Measurements from ENCODE around the gene SAMD4B.
"Not testable (repeated sequence)": the region's sequence is repeated elsewhere in the genome, so short reads cannot be mapped to it uniquely, and the experiment has no call there.

The SAMD4B gene

DNA sequence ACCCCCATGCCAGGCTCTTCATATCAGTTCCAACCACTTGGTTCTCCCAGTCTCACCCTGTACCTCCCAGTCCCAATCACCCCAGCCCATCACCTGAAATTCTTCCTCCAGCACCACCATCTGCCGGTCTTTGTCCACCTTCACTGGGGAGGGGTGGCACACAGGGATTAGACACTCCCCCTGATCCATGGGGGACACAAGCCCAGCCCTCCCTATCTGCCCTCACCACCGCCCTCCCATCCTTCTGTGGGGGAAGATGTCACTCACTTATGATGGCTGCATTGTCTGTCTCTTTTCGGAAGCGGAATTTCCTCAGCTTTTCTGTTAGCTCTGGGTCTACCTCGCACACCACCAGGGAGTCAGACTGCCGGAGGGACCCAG is 7.1 kb upstream of the SAMD4B start:
- DNase-seq = no peak

DNA sequence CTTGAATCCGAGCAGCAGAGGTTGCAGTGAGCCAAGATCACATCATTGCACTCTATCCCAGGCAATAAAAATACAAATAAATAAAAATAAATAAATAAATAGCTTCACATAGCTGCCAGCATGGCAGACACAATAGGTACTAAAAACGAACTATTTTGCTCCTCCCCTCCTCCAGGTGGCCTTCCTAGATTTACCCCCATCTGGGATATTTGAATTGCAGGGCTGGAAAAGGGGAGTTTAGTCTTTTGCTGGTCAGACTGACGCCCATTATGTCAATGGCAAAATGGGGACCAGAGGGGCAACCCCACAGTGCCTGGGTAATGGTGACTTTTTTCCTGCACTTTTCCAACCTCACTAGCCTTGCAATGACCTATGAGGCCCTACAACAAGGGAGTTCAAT is 5.7 kb upstream of the SAMD4B start:
- no peak for DNase-seq

DNA sequence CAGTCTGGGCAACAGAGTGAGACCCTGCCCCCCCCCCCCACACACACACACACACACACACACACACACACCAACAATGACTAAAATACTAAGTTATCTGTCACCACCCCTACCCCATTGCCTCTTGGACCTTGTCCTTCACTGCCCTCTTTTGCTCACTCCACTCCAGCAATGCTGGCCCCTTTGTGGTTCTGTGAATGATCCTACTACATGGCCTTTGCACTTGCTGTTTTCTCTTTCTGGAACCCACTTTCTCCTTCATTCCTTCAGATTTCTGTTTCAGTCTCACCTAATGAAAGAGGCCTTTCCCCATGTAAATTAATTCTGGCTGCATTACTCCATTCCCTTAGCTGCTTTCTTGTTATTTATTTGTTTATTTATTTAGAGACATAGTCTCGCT is 2.5 kb upstream of the SAMD4B start:
- DNase-seq = no peak

DNA sequence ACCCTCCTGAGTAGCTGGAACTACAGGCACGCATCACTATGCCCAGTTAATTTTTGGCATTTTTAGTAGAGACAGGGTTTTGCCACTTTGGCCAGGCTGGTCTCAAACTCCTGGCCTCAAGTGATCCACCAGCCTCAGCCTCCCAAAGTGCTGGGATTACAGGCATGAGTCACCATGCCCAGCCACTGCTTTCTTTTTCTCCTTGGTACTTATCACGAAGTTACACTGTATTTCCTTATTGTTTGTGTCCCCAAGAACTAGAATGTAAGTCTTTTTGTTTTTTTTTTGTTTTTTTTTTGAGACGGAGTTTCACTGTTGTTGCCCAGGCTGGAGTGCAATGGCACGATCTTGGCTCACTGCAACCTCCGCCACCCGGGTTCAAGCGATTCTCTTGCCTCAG is 2.1 kb upstream of the SAMD4B start:
- DNase-seq = not testable (repeated sequence)

DNA sequence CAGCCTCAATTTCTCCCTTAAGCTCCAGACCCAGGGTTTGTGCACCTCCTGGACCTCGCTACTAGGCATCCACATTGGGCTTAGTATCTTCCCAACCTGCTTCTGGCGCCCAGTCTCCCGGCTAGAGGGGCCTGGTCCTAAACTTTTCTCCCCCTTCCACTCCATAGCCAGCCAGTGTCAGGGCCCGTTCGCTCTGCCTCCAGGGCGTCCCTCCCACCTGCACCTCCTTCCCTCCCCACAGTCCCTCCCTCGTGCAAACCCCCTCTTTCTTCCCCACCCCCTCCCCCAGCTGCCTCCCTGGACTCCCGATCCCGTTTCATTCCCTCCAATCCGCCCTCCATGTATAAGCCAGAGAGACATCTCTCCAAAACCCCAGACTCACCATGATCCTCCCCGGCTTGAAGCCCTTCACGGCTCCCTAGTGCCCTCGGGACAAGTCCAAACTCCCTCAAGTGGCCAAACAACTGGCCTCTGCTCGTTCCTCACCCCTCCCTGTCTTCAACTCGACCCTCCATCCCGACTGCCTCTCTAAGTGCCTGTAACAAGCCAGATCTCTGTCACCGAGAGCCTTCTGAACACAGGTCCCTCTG is 997 bp upstream of the SAMD4B start:
- no peak for DNase-seq

DNA sequence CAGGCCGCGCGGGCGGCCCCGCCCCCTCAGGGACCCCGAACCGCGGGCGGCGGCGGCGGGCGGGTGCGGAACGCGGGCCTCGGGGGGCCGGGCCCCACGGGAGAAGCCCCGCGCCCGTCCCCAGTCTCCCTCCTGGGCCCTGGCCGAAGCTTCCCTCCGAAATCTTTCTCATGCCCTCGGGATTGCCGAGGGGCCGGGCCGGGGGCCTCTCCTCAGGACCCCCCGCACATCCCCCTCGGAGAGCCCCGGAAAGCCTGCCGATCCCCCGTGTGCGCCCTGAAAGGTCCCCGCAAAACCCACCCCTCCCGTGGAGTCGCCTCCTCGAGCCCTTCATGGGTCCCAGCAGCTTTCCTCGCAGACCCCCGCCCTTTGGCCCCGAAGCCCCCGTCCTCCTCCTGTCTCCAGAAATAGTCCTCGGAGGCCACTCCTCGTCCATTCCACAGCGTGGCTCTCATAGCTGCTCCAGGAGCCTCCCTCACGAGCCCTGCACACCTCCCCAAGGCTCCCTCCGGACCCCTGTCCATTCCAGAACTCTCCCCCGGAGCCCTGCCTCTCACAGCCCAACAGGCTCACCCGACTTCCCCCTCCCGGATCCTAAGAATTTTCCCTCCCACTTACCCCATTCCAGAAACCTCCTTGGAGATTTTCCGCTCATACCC is 555 bp downstream of the SAMD4B start:
- no peak for DNase-seq

DNA sequence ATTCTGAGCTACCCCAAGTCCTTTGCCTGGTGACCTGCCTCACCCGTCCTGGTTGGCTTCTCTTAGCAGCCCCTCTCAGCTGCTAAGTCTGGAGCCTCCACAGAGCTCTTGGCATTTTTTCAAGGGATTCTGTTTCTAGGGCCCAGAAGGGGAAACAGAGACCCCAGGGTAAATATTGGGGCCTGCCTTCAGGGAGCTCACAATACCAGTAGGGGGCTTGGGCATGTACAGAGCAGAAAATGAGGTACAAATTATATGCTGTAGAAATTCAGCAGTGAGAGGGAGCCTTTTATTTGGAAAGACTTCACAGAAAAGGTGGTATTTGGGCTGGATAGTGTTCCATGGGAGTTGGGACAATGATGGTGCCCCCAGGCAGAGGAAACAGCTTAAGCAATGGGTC is 3.7 kb downstream of the SAMD4B start:
- DNase-seq = no peak

DNA sequence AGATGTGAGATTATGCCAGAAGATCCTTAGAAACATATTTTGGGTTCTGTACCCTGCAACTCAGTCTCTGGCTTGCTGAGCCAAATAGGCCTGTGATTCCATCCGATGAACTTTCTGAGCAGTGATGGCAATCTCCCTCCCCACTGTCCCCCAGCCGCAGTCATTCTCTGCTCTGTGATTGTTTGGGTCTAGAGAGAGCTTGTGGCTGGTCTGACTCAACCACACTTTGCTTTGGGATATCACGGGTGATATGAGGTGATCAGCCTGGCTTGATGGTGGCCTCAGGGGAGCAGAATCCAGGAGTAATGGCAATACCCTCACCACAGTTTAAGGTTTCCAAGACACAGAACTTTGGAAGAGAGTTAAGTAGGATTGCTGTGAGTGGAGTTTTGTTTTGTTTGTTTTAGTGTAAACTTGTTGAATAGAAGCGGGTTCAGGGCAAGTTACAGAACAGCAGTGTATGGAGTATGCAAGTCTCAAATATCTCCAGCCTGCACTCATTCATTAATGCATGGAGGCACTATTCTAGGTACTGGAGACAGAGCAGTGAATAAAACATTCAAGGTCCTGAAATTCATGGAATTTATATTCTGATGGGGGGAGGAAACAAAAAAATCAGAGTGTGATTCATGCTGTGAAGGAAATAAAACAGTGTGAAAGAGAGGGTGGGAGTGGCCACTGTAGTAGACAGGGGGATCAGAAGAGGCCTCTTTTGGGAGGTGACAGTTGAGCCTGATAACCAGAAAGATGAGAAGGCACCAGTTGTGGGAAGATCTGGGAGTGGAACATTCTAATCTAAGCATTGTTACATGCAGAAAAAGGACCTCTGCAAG is 5.3 kb downstream of the SAMD4B start:
- no peak for DNase-seq

DNA sequence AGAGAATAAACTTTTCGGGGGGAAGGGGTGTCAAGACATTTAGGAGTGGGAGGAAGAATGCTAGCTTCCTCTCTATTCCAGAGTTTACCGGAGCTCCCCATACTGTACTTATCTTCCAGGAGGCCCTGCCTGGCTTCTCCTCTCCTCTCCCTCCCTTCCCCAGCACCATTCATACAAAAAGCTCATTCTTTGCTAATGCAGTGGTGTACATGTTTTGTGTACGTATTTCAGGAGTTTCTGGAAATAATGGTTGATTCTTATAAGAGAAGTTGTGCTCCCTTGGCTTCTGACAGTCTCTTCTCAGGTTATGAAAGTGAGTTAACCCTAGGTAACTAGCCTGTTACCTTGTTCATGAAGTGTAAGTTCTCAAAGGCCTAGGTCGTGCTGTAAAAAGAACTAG is 7.1 kb downstream of the SAMD4B start:
- DNase-seq = no peak

DNA sequence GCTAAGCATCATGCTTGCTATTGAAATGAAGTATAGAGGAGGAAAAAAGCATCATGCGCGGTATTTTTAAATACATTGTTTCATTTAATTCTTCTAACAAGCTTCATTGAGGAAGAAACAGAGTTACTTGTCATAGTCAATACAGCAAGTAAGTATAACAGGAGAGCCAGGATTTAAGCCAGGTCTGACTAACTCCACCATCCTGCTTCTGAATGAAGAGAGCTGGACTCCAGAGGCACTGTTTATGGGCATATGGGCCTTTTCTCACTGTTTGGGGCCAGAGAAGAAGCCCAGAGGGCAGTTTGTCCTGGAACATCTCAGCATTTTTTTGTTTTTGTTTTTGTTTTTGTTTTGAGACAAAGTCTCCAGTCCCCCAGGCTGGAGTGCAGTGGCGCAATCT is 7.9 kb downstream of the SAMD4B start:
- DNase-seq = no peak

DNA sequence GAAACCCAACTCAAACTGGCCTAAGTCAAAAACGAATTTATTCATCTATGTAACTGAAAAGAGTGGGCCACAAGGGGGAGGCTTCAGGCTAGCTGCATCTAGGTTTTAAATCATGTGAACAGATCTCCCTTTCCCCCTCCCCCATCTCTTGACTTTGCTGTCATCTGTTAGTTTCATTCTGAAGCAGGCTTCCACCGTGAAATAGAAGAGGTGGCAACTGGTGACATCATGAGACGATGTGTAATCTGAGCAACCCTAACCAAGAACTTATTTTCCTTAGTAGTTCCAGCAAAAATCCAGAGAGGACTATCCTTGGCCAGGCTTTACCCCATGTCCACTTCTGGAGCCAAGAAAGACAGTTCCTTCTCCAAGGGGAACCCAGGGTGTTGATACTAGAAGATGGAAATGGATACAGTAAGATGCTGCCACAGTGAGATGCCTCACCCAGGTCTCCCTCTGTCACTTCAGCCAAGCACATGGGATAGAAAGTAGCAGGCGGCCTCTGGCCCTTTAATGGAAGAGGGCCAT is 9.4 kb downstream of the SAMD4B start:
- peak; percentile 30 for DNase-seq

DNA sequence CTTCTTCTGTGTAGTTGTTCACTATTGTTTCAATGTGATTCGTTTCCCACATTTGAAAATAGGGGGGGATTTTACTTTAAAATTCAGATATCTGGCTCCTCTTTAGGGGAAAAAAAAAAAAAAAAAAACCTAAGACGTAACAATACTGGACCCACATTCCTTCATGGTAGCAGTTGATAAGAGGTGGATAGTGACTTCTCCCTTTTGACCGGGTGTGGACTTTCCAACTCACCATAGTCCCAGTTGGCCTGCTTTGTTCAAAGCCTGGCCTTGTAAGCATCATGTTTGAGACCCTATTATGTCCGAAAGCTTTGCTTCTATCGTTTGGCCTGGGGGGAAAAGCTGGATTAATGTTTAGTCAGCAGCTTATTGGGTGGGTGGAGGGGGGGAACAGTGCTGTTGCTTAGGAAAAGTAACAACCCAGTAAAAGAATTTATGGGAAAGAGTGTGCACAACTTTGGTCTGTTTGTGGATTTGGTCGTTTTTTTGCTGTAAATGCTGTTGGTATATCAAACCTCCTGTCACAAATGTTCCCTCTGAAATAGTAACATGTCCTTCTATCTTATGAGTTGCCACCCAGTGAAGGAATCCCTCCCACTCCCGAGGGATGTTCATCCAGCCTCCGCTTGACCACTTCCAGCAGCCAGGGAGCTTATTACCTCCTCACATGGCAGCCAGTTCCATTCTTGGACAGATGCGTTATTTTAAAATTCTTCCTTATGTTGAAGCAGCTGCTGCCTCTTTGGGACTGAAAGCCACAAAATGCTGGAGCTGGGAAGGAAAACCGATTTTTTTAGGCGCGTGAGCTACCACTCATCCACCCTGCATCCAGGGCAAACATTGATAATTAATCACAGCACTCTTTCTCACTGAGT is 10.4 kb downstream of the SAMD4B start:
- no peak for DNase-seq

DNA sequence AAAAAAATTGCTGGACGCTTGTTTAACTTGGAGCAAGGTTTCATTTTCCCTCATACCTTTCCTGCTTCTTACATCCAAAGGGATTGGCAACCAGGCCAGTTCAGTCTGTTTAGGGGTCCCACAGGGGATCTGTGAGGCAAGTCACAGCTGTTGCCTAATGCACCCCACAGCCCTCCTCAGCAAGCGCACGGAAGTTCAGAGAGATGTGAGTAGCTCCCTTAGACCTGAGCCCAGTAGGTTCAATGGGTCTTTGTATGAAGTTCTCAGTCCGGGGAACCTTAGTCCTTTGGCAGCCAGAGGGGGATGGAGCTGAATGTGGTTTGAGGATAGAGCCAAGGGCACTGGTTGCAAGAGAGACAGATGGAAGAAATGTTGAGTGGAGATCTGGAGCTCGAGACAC is 13.0 kb downstream of the SAMD4B start:
- DNase-seq = no peak

DNA sequence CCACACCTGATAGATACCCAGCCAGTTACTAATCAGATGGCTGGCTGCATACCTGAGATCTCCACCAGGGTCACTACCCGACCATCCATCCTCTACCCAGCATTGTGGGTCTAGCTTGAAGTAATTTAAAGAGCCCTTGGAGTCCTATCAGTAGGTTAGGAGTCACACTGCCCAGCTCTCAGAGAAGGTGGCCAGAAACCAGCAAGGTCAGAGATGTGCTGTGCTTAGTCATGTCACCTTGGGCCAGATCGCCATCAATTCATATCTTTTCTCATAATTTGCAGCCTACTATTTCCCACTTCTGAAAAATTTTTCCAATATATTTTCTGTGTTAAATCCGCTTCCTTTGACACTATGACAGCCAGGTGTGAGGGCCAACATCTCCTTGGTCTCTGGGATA is 13.9 kb downstream of the SAMD4B start:
- DNase-seq = no peak

DNA sequence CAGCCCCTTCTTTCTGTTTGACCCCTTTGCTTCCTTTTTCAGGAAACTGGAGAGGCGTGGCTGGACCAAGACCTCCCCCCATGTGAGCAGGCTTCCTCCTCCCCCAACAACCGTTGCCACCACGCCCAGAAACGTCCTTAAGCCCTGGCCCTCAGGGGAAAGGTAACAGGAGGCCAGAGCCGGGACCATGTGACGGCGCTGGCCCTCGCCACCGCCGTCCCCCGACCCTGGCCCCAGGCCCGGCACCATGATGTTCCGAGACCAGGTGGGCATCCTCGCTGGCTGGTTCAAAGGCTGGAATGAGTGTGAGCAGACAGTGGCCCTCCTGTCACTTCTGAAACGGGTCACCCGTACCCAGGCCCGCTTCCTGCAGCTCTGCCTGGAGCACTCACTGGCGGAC is 14.4 kb downstream of the SAMD4B start:
- no peak for DNase-seq

DNA sequence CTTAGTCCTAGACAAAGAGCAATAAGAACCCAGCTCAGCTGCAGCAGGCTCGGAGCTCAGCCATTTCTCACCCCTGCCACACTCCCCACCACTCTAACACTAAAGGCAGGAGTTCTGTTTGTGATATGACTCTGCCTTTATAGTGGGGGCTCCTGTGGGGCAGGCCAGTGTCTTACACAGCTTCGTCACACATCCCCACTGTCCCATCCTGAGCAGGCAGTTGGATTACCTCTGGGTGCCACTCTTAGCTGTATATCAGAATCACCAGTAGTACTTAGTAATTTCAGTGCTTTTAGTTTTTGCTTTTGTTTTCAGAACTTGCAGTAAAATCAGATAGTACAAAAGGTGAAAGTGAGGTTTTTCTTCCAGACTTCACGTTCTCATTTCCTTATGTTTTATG is 16.8 kb downstream of the SAMD4B start:
- DNase-seq = no peak

DNA sequence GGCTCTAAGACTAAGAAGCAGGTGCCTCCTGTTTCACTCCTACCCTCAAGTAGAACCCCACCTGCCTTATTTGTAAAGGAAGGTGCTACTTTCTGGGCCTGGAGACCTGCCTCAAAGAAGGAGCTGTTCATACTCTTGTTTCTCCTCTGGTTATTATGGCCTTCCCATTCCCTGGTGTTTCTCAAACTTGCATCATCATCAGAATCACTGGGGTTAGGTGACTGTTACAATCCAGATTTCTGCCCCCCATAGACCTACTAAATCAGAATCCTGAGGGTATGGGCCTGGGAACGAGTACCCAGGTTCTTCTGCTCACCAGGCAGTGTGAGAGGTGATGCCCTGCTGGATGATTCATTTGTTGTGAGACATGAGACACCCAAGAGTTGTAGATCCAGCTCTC is 18.4 kb downstream of the SAMD4B start:
- DNase-seq = no peak

DNA sequence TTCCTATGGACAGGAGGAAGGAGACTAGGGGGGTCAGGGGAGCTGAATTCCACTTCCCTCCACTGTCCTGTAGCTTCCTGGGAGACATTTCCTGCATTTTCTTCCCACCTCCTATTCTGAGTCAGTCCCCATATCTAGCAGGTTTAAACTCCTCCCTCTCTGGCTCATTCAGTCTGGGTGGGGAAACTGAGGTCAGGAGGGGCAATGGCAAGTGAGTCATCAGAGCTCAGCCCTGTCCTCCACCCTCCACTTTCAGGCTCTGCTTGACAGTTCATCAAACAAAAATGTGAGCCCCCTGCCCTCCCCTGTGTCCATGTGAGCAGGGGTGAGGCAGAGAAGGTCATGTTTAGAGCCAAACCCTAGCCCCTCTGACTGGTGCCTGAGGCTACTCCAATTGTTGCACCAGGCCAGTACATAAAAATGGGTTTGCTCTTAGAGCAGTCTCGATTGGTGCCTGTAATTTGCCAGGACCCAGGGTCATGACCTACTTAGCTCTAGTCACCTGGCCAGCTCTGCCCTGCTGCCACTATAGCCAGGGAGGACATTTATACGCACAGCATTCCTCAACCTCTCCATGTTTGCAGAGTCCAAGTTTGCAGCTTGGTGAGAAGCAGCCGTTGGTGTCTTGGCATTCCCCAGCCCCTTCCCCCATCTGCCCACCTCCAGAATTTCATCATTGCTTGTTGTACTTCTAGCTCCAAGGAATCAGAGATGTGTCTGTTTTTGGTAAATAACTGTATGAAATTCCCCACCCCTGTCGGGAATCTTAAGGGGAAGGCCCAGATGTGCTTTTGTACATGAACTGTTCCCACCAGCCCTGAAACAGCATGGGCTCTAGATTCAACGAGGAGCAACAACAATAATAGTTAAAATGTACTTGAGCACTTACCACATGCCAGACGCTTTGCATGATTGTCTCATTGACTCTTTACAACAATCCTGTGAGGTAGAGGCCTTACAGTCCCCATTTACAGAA is 20.7 kb downstream of the SAMD4B start:
- DNase-seq = no peak

DNA sequence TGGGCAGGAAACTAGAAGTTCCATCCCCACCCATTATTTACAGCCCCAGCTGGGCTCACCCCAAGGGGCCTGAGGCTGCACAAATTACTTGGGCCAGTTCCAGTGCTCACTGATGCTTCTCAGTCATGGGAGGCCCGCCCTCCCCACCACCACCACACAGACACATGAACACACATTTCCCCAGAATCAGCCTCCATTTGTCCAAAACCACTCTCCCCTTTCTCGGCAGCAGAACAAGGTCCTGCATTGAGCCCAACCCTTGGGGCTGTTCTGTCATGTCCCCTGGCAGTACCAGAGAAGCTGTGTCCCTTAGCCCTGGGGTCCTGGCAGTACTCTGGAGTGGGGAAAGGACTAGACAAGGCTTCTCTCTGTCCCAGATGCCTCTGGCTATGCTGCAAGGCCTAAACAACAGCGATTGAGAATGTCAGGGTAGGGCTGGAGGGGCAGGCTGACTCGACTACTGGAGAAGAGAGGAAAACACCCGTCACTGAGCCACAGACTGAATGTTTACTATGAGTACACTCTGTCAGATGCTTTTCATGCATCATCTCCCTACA is 21.8 kb downstream of the SAMD4B start:
- DNase-seq = no peak

DNA sequence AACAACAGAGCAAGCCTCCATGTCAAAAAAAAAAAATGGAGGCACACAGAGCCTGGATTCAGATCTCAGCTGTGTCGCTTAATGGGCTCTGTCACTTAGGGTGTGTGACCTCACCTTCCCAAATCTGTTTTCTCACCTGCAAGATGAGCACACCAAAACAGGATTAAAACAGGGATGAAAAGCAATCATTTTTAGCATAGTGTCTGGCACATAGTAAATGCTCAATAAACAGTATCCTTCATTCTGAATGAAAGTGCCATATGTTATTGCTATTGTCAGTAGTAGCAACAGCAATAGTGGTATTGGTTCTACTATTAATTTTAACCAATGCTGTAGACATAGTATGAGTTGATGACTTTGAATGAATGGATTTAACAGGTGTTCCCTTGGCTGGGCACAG is 23.3 kb downstream of the SAMD4B start:
- DNase-seq = no peak

DNA sequence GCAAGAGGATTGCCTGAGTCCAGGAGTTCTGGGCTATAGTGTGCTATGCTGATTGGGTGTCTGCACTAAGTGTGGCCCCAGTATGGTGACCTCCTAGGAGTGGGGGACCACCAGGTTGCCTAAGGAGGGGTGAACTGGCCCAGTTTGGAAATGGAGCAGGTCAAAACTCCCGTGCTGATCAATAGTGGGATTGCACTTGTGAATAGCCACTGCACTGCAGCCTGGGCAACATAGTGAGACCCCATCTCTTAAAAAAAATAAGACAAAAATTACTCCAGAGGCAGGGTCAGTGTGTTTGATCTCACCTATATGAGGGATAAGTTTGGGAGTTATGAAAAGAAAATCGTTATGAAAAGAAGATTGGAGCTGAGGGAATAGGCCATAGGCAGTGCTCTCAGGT is 27.0 kb downstream of the SAMD4B start:
- DNase-seq = no peak

DNA sequence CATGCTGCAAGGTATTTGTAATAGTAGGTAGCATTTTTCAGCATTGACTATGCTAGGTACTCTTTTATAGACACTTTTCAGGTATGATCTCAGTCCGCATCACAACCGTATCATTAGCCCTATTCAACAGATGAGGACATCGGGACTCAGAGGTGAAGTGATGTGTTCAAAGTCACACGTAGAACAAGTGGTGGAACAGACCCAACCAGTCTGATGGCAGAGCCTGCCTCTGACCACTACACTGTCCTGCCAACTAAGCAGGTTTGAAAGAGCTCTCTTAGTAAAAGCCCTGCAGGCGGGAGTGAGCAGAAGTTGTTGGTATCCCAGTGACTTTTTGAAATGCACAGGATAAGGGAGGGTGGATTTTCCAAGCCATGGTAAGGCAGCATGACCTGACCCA is 28.5 kb downstream of the SAMD4B start:
- DNase-seq = no peak

Data from NK-92 treated with Interleukin-12 subunit alpha and Interleukin-12 subunit beta, amount 100 ng/mL, for 24 hours (cell line).